COLO668 (cell line): Measurements from ENCODE around the gene BRME1.
A peak's percentile ranks its signal among the peaks of the same experiment; 100 is the strongest.

Experiments
- DNase-seq: peaks from one replicate; lab custom pipeline; 2025; ENCODE audit not compliant: unreplicated experiment; lab: John Stamatoyannopoulos, UW

Gene BRME1

DNA sequence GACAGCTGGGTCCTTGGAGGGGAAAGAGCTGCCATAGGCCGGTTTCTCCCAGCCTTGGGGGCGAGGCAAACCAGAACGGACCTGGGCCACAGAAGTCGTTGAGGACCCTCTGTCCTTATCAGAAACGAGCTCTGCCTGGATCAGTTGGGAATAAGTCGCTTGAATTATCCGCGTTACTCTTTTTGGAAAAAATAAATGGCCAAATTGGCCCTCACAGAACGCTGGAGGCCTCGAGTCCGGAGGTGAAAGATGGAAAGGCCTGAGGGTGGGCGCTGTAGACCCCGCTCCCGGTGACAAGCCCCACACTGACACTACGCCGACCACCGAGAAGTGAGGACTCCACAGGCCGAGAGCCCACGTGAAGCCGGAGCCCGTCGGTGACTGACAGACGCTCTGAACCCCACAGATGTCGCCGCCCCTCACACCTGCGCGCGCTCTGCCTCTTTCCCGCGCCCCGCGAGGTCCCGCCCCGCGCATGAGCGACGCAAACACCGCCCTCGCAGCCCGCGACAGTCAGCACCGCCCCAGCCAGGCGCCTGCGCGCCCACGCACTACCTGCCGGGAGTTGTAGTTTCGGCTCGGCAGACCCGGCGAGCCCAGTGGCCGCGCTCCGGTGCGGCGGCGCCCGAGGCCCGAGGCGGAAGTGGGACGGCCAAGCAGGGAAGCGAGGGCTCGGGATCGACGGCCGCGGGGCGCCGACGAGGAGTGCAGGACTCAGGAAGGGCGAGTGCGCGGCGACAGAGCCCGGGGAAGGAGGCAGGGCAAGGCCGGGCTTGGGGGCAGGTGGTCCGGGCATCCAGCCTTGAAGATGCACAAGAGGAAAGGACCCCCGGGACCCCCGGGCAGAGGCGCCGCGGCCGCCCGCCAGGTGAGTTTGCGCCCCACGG is at the start of gene BRME1, which contains the start of gene CC2D1A:
Gene BRME1, minus strand, starts transcription at position 484 of the 887 bp plus-strand sequence. CDS start 1,225 bp downstream, outside the sequence.
Gene CC2D1A, plus strand, starts transcription at position 568 of the 887 bp plus-strand sequence. Its CDS starts 241 bp downstream, at position 809.
- peak; percentile 96 for DNase-seq

DNA sequence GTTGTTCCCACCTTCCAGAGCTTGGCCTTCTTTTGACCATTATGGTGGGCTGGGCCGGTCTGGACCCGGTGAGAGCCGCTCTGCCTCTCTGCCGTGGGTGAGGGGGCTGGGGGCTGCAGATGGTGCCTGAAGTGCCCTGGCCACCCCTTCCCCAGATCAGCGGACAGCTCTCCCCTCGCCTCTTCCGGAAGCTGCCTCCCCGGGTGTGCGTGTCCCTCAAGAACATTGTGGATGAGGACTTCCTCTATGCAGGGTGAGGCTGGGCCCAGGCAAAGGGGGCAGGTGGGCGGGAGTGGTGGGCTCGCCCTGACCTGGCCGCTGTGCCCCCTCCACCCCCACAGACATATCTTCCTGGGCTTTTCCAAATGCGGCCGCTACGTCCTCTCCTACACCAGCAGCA is 48.3 kb upstream of the BRME1 start:
- DNase-seq, result no peak

DNA sequence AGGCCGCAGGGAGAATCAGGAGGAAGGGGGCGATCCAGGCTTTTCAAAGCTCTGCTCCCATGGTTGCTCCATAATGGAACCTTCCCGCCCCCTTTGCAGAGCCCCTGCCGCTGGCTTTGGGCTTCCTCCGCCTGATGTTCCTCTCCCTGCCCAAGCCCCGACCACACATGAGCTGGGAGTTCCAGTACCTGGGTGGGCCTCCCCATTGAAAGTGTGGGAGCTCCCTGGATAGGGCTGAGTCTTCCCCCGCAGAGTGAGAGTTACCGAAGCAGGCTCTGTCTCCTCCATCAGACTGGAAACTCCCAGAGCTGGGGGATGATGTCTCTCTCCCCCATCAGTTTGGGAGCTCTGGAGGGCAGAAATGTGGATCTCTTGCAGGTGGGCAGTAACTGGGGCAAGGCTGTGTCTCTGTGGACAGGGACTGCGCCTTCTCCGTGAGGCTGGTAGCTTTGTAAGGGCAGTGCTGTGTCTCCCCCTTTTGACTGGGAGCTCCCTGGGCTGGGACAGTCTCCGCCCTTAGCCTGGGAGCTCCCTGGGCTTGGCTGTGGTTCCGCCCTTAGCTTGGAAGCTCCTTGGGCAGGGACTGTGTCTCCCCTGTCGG is 47.1 kb upstream of the BRME1 start:
- DNase-seq, result no peak

DNA sequence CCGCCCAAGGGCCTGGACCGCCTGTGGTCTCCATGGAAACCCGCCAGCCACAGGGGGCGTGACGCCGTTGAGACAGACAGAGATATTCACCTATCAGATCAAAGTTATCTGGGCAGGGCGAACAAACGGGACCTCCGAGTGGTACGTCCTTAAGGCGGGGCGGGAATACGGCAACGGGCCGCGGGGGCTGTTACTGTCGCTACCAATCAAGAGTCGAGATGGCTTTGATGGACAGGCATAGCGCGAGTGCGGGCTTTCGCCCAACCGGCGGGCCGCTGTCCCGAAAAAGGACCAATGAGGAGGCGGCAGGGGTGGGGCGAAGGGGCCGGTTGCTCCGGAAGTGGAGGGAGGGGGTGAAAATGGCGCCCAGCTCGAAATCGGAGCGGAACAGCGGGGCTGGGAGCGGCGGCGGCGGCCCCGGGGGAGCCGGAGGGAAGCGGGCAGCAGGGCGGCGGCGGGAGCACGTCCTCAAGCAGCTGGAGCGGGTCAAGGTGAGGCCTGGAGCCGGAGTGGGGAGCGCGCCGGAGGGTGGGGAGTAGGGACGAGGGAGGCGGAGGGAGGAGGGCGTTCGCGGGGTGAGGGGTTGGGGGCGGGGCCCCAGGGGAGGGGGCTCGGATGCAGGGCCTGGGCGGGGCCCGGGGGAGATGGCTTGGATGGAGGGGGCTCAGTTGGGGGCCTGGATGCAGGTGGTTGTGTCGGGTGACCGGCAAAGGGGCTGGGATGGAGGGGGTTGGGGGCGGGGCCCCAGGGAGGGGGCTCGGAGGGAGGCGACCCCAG is 46.4 kb upstream of the BRME1 start, which contains the start of gene DCAF15:
Gene DCAF15, plus strand, starts transcription at position 356 of the 777 bp plus-strand sequence. Its CDS starts 4 bp downstream, at position 360.
- DNase-seq, result peak; percentile 98

DNA sequence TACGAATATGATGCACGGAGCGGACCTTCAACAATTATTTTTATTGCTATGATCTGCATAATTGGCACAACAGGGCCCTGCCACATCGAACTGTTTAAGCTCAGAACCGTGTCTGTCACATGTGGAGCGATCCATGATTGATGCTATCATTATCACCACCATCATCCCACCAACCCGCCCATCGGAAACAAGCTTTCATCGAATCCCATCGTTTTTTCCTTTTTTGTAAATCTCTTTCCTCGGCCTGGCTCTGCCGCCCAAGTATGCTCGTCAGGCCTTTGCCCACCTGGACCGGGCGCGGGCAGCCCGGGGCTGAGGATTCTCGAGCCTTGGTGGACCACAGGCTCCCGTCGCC is 45.9 kb upstream of the BRME1 start:
- DNase-seq, result no peak

DNA sequence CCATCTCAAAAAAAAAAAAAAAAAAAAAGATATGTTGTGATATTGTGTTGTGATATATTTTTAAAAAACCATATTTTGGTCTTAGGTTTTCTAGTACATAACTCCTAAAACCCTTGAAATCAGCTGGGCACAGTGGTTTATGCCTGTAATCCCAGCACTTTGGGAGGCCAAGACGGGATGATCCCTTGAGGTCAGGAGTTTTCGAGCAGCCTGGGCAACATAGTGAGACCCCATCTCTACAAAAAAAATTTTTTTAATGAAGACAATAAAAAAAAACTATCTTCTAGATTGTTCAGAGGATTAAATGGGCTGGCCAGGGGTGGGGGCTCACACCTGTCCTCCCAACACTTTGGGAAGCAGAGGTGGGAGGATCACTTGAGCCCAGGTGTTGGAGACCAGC is 45.1 kb upstream of the BRME1 start:
- no peak for DNase-seq

DNA sequence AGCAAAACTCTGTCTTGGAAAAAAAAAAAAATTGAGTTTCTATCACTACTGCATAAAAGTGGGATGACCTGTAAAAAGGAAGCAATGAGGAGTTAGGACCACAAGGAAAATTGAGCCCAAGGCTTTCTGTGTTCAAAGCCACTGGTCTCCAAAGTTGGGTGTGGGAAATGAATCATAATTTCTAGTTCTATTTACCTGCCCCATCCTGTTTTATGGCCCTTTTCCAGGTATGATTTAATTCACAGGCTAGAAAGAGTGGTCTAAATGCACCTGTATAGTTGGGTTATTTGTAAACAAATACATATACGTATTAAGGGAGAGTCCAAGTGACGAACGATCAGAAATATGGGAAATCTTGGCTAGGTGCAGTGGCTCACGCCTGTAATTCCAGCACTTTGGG is 40.5 kb upstream of the BRME1 start:
- no peak for DNase-seq

DNA sequence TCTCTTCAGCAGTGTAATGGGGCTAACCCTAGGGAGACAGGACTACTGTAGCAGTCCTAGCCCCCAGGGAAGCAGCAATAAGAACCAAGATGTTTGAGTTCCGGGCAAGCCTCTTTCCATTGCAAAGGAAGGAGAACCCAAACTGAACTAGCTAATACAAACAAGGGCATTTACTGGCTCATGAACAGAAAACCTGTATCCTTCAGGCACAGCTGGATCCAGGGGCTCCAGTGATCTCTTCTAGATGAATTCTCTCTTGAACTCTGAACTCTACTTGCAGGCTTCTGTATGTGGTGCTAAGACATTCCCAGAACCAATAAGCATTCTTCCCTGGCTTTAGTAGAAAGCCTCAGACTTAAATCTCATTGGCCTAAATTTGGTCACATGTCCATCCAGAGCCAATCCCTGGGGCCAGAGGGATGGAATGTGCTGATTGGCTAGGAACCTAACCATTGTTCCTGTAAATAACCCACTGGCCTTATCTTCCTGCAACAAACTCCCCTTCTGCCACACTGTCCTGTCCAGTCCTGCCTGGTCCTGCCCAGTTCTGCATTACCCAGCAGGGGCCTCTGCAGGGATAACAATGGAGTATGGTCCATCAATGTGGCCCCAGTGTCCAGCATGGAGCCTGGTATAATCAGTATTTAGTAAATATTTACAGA is 36.2 kb upstream of the BRME1 start:
- no peak for DNase-seq

DNA sequence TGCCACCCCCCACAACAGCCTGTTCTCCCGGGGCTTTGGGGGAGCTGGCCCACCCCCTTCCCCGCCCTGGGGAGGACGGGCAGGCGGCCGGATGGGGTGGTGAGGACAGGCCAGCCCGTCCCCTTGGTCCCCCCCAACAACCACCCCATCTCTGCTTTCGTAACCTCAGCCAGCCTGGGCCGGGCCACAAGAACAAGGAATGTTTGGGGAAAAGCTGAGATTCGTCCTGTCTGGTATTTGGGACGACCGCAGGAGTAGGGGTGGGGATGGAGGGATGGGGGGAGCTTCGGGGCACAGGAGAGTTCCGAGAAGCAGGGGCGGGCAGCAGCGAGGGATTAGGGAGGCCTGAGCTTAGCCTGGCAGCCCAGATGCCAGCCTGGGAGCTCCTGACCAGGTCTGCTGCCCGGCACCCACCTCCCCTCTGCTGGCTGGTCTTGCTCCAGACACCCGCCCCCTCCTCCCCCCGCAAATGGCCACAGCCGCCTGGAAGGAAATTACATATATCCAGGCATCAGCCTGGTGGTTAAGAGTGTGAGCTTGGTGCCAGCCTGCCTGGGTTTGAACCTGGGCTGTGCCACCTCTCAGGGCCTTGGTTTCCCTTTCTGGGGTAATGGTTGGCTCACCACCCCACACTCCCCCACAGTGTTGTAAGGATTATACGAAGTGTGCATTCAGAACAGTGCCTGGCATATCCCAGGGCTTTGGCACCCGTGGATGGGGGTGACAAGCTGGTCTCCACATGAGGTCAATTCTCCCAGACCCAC is 32.6 kb upstream of the BRME1 start, which contains the start of gene PODNL1:
Gene PODNL1, minus strand, starts transcription at position 117 of the 764 bp plus-strand sequence. CDS start 236 bp downstream, outside the sequence.
- no peak for DNase-seq

DNA sequence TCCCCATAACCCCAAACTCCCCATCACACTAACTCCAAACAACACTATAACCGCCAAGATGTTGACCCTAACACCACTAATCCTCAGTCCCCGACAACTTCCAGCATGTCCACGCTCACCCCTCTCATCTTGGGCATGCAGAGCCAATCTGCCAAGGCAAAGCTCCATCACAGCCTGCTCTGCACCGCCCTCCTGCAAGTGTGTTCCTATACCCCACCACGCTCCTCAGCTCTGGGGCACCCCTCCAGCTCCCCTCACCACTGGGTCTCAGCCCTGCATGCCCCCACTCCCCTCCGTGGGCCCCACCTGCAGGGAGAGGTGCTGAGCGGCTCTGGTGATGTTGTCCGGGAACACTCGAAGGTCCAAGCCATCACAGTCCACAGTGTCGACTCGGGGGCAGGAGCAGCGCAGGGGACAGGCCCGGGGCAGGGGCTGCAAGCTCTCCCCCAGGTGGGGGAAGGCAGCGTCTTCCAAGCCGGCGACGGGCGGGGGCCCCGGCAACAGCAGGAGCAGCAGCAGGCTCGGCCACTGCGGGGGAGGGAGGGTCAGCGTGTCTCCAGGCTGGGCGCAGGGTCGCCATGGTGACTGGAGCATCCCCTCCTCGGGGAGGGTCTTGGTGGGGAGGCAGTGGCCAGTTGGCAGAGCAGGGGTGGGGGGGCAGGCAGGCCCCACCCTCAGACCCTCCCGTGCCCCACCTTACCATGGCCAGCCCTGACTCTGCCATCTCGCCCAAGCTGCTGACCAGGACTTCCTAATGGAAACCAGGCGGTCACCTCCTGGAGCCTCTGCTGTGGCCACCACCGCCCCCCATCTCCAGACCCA is 31.8 kb upstream of the BRME1 start:
- DNase-seq, result no peak

DNA sequence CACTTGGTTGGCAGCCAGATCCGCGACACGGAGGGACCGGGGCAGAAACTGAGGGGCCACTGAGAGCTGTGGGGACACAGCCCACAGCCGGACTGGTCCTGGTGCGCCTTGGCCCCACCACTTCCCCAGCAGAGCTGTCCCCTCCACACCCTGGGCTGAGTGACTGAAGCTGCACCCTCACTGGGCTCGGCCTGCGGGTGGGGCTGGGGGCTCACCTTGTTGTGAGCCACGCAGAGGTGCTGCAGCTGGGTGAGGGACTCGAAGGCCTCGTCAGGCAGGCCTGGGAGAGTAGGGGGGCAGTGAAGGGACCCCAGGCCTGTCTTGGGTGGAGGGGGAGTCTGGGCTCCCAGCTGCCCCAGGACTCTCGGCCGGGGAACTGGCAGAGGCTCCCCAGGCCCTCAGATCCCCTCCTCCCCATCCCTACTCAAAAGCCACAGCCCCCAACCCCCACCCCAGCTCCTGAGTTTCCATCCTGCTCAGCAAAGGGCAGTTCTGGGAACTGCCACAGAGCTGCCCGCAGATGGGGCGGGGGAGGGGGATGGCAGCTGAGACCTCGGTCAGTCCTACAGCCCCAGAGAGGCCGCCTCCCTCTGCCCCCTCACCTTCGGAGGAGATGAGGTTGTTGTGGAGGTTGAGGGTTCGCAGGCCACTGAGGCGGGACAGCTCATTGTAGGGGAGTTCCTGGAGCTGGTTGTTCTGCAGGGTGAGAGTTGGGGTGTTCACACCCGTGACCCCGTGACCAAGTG is 30.0 kb upstream of the BRME1 start:
- DNase-seq, result peak; percentile 17

DNA sequence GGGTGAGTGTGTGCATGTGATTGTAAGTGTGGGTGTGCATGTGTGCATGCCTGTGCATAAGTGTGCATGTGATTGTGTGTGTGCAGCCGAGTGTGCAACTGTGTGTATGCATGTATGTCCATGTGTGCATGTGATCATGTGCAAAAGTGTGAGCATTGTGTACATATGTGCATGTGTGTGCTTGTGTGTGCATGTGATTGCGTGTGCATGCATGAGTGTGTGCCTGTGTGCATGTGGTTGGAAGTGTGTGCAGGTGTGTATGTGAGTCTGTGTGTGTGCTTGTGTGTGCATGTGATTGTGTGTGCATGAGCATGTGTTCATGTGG is 28.8 kb upstream of the BRME1 start:
- no peak for DNase-seq

DNA sequence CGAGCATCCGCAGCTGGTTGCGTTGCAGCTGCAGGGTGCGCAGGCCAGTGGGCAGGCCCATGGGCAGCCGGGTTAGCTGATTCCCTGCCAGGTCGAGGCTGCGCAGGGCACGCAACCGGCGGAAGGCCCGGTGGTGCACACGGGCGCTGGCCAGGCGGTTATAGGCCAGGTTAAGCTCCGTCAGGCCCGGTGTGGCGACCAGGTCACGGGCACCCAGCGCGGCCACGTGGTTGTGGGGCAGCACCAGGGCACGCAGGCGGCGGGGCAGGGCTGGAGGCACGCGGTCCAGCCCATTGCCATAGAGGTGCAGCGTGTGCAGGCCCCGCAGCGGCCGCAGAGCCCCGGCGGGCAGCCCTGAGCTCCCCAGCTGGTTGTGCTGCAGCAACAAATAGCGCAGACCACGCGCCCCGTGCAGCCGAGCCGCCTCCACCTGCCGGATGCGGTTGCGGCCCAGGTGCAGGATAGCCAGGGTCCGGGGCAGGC is 27.0 kb upstream of the BRME1 start:
- peak; percentile 82 for DNase-seq

DNA sequence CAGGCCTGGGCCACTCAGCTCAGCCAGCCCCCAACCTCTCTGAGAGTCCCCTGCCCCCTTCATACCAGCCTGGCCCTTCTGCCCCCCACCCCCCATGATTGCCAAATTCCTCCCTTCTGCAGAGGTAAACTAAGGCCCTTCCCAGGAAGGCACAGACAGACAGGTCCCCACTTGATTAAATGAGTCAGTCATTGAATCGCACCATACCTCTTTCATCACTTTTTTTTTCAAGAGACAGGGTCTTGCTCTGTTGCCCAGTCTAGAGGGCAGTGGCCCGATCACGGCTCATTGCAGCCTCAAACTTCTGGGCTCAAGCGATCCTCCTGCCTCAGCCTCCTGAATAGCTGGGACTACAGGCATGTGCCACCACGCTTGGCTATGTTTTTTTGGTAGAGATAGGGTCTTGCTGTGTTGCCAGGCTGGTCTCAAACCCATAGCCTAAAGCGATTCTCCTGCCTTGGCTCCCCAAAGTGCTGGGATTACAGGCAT is 26.3 kb upstream of the BRME1 start:
- DNase-seq, result no peak

DNA sequence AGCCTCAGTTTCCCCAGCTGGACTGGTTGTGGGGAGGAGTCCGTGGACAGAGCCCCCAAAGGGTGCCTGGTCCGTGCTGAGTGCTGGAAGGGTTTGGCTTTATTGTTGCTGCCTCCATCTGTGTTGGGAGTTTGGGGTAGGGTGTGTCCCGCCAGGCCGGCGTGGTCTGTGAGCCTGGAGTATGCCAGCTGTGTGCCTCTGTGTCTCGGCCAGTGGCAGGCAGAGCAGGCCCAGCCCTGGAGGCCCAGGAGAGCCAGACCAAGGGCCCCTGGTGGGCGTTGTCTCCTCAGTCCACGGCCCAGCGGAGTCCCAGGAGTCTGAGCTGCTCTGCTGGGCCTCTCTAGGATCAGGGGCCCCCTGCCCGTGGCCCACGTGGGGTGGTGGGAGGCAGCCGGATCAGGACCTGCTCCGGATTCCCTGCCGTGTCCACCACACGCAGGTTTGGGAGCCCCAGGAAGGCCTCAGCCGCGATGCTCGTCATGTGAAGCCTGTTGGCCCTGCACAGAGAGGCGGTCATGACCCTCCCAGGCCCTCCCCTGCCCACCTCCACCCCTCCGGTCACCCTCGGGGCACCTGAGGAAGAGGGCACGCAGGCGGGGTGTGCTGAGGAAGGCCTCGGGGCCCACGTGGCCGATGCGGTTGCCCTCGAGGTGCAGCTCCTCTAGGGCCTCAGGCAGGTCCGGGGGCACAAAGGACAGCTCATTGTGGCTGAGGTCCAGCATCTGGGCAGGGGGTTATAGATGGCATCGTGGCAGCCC is 25.7 kb upstream of the BRME1 start:
- no peak for DNase-seq

DNA sequence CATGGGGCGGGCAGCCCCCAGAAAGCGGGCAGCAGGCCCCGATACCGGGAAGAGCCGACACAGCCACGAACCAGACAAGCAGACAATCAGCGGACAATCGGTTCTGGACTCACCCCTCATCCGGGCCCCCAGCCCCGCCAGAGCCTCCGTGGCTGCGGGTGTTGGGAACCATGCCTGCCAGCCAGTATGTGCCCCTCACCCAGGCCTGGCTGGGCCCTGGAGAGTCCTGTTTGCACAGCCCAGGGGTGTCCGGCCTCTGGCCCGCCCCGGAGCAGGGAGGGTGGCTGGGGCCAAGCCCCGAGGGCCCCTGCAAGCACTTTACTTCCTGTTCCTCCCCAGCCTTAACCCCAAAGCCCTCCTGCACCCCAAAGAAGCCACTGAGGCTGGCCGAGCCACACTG is 24.5 kb upstream of the BRME1 start:
- DNase-seq, result no peak

DNA sequence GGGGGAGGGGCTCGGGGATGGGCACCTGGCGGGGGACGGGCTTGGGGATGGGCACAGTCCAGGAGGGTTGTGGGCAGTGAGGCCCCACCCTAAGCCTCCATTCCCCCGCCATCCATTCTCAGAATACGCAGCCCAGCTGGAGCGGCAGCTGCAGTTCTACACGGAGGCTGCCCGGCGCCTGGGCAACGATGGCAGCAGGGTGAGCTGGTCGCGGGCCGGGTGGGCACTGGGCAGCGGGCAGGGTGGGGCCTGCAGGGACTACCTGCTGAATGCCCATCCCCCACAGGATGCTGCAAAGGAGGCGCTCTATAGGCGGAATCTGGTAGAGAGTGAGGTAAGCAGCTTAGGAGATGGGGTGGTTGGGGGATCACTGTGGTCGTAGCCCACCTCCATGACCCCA is 24.0 kb upstream of the BRME1 start:
- DNase-seq, result peak; percentile 6

DNA sequence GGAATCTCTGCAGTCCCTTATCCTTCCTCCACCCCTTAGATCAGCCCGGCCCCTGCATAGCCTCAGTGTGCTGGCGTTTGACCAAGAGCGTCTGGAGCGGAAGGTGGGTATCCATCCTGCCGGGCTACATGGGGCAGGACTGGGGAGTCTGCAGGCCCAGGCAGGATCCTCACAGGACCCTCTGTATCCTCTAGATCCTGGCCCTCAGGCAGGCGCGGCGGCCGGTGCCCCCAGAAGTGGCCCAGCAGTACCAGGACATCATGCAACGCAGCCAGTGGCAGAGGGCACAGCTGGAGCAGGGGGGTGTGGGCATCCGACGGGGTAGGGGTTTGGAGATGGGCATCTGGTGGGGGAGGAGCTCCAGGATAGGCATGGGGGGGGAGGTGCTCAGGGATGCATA is 23.4 kb upstream of the BRME1 start:
- no peak for DNase-seq
